ENCODE measurements around the gene SNPH. TPM values are rescaled to one million over a fixed set of nuclear protein-coding genes. Genes with fewer than 3 reads are reported as not detected.
"Not testable (repeated sequence)": the region's sequence is repeated elsewhere in the genome, so short reads cannot be mapped to it uniquely, and the experiment has no call there.

Gene SNPH
- total and polyA plus RNA-seq, 9 donors: 1.5 to 6.8 (median 3.4) TPM

- TF ChIP-seq EP300 (IDR thresholded peaks at IDR 0.05): no peak
- no peak for TF ChIP-seq CTCF (IDR thresholded peaks at IDR 0.05)
- no peak for TF ChIP-seq POLR2A (IDR thresholded peaks at IDR 0.05)
- no peak for DNase-seq
- Histone ChIP-seq H3K36me3 (no peaks in the 10 kb centered on the region), H3K4me1 (ENCODE audit: insufficient read depth) (no peaks in the 10 kb centered on the region), H3K9me3 (no peaks in the 10 kb centered on the region), H3K27ac (no peak overlapping the region), H3K27me3 (no peaks in the 10 kb centered on the region), H3K4me3 (no peak overlapping the region)
- intact Hi-C loops (cut with DNase I): no loop called here
Observed at GRCh38 chr20:1247689-1248088, 18.4 kb upstream of the SNPH start.

GRCh38 chr20:1250282-1250681 is 15.8 kb upstream of the SNPH start:
- H3K36me3 ChIP-seq; H3K4me3 ChIP-seq; DNase-seq; H3K27ac ChIP-seq; H3K9me3 ChIP-seq; intact Hi-C loops (cut with DNase I); H3K4me1 ChIP-seq (ENCODE audit: insufficient read depth); H3K27me3 ChIP-seq: not testable (repeated sequence)
- WGBS, 3 donors: 94 to 98% (median 97%) methylated on average over 2 of the region's 2 CpGs

- intact Hi-C loops (cut with DNase I): no loop called here
- TF ChIP-seq CTCF (IDR thresholded peaks at IDR 0.05) (no peak), POLR2A (IDR thresholded peaks at IDR 0.05) (no peak), EP300 (IDR thresholded peaks at IDR 0.05) (no peak)
- Histone ChIP-seq H3K4me3 (no peak overlapping the region), H3K36me3 (no peaks in the 10 kb centered on the region), H3K4me1 (ENCODE audit: insufficient read depth) (no peaks in the 10 kb centered on the region), H3K9me3 (no peaks in the 10 kb centered on the region), H3K27me3 (no peaks in the 10 kb centered on the region), H3K27ac (no peak overlapping the region)
- 53 to 72% (median 63%) methylated on average over 3 of the region's 3 CpGs for WGBS, 3 donors
- DNase-seq: no peak
Observed at GRCh38 chr20:1252416-1252815, 13.7 kb upstream of the SNPH start.

- no peak overlapping the region for H3K27ac ChIP-seq
- no peaks in the 10 kb centered on the region for H3K36me3 ChIP-seq
- H3K4me3 ChIP-seq: no peak overlapping the region
- DNase-seq: no peak
- TF ChIP-seq POLR2A (IDR thresholded peaks at IDR 0.05) (no peak), EP300 (IDR thresholded peaks at IDR 0.05) (no peak), CTCF (IDR thresholded peaks at IDR 0.05) (no peak)
- 29 to 36% (median 33%) methylated on average over 2 of the region's 2 CpGs for WGBS, 3 donors
- intact Hi-C loops (cut with DNase I): no loop called here
- H3K27me3 ChIP-seq: no peaks in the 10 kb centered on the region
- no peaks in the 10 kb centered on the region for H3K4me1 ChIP-seq (ENCODE audit: insufficient read depth)
- no peaks in the 10 kb centered on the region for H3K9me3 ChIP-seq
Observed at GRCh38 chr20:1254254-1254653, 11.8 kb upstream of the SNPH start.

GRCh38 chr20:1255675-1256074 is 10.4 kb upstream of the SNPH start:
- H3K9me3 ChIP-seq: no peaks in the 10 kb centered on the region
- no peaks in the 10 kb centered on the region for H3K27me3 ChIP-seq
- no peak overlapping the region for H3K4me3 ChIP-seq
- TF ChIP-seq CTCF (IDR thresholded peaks at IDR 0.05) (no peak), POLR2A (IDR thresholded peaks at IDR 0.05) (no peak), EP300 (IDR thresholded peaks at IDR 0.05) (no peak)
- 89 to 95% (median 90%) methylated on average over 2 of the region's 2 CpGs for WGBS, 3 donors
- H3K27ac ChIP-seq: no peak overlapping the region
- DNase-seq: no peak
- no peaks in the 10 kb centered on the region for H3K4me1 ChIP-seq (ENCODE audit: insufficient read depth)
- intact Hi-C loops (cut with DNase I): no loop called here
- no peaks in the 10 kb centered on the region for H3K36me3 ChIP-seq
